Esophagus muscularis mucosa (tissue), 3 donors: ENCODE results near the gene ERVW-1.

Experiments
- POLR2A ChIP-seq: fragments of 450-650 bp; IDR thresholded peaks from one replicate; pipeline ENCODE4 v1.6.1; 2017; ENCODE audit warnings: antibody characterized with exemption, moderate library complexity, mild to moderate bottlenecking, low read depth
- TF ChIP-seq, protein P1 (sequence below), 3 experiments: fragments of 200-600 bp in 2 of 3; fragments of 450-650 bp in 1 of 3; sonication (generic) in 2 of 3; IDR thresholded peaks; one replicate each; pipeline ENCODE4 v1.5.1; 2017 to 2019; ENCODE audit warnings: antibody characterized with exemption in 3 of 3, mild to moderate bottlenecking in 2 of 3, moderate library complexity in 1 of 3

DNA sequence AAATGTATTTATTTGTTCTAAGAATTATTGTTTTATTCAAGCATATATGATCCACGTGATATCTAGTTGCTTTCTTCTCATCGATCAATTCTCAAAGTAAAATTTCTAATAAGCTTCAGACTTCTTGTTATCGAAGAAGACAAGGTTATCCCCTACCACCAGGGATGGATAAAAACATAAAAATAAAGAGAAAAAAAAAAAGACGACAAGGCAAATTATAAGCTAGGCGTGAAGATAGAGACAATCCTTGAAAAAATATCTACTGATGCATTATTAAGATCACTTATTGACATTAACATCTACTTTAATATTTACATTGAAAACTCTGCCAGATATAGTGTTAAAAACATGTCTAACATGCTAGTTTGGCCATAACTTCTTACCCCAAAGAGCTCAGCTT, 31.2 kb upstream of the ERVW-1 start:
- no peak for TF ChIP-seq POLR2A
- TF ChIP-seq, protein P1, sequence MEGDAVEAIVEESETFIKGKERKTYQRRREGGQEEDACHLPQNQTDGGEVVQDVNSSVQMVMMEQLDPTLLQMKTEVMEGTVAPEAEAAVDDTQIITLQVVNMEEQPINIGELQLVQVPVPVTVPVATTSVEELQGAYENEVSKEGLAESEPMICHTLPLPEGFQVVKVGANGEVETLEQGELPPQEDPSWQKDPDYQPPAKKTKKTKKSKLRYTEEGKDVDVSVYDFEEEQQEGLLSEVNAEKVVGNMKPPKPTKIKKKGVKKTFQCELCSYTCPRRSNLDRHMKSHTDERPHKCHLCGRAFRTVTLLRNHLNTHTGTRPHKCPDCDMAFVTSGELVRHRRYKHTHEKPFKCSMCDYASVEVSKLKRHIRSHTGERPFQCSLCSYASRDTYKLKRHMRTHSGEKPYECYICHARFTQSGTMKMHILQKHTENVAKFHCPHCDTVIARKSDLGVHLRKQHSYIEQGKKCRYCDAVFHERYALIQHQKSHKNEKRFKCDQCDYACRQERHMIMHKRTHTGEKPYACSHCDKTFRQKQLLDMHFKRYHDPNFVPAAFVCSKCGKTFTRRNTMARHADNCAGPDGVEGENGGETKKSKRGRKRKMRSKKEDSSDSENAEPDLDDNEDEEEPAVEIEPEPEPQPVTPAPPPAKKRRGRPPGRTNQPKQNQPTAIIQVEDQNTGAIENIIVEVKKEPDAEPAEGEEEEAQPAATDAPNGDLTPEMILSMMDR (IDR thresholded peaks at IDR 0.05) = no peak
